ENCODE data around the gene ICAM2.

- peak; percentile 81 to 88 for TF ChIP-seq RAD21 (IDR thresholded peaks at IDR 0.05)
- TF ChIP-seq CTCF (IDR thresholded peaks at IDR 0.05; ENCODE audit: low read depth, low read length, missing input control), result peak; percentile 73
- TF ChIP-seq ZBTB33 (IDR thresholded peaks at IDR 0.05), result no peak
- TF ChIP-seq JUND (IDR thresholded peaks at IDR 0.05), result no peak
- TF ChIP-seq GABPA (IDR thresholded peaks at IDR 0.05 in 1 of 2, conservative IDR thresholded peaks at IDR 0.05 in 1 of 2), result no peak
- no peak for TF ChIP-seq REST (IDR thresholded peaks at IDR 0.05)
- TF ChIP-seq HNF4G (IDR thresholded peaks at IDR 0.05), result no peak
These were observed 5.4 kb upstream of the ICAM2 start for GRCh38 chr17:64025732-64026294.

Data from liver (tissue), 3 donors.